Mesenteric fat pad (tissue), 1 donor: ENCODE data around the gene TAPBP. TPM values are rescaled to one million over a fixed set of nuclear protein-coding genes. Genes with fewer than 3 reads are reported as not detected.
A peak's percentile ranks its signal among the peaks of the same experiment; 100 is the strongest.

Source experiments
- DNase-seq: peaks from one replicate; pipeline ENCODE4 v3.0.0-alpha.2; 2020; ENCODE audit warnings: low spot score
- total RNA-seq: library from RNA; stranded (reverse); fragmentation: NEBNext Ultra II Directional; extraction: Animal tissue kit (Norgen Biotek cat#: 25700); gene quantifications from one replicate; pipeline ENCODE4 v1.2.1, GENCODE V29; 2021
- donor health status: DM: yes; HTN: yes; CAD: no.

TAPBP gene
- total RNA-seq, 1 donor from 2014 or later, result 77.9 TPM

DNA sequence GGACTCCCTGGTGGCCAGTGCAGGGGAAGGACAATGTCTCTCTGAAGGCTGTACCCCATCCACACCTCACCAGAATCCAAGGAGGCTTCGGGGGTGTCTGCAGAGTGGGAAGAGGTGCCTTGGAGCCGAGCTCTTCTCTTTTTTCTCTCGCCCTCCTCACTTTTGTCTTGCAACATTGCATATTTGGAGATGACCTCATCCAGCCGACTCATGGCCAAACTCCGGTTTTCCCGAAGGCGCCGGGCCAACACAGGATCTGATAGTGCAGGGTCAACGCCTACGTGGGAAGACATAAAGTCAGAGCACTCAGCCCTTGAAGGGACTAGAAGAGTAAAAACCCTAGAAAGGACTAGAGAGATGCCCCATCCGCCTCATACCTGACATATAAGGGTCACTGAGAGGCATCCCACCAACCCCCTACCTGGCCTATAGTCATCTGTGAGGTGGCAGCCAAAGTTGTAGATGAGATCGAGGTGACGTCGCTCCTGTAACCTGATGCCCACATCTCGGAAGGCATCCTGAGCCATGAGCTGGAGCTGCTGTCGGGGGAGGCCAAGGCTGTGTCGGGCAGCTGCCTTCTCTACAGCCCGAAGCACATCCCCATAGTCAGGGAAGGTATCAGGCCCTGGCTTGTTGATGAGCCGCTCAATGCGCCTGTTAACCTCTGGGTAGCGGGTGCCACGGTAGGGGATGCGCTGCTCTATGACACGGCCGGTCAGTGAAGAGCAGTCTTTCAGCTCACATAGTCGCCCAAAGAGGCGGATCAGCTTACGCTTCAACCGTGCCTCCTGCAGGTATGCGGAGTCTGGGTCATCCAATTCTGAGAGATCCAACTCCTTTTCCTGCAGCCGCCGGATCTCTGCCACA lies 6.7 kb upstream of the TAPBP start:
- DNase-seq, result no peak

DNA sequence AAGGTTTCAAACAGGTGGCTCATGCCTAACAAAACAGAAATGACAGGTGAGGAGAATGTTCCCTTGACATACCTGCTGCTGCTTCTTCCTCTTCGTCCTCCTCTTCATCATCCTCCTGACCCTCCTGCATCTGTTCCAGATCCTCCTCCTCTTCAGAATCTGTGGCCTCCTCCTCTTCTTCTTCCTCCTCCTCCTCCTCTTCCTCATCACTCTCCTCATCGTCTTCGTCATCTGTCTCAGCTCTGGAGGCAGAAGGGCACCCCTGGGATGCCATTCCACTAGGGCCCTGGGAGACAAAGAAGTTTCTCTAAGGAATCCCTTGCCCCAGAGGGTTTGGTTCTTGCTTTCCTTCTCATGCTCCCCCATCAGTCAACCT lies 6.0 kb upstream of the TAPBP start:
- DNase-seq, result no peak

DNA sequence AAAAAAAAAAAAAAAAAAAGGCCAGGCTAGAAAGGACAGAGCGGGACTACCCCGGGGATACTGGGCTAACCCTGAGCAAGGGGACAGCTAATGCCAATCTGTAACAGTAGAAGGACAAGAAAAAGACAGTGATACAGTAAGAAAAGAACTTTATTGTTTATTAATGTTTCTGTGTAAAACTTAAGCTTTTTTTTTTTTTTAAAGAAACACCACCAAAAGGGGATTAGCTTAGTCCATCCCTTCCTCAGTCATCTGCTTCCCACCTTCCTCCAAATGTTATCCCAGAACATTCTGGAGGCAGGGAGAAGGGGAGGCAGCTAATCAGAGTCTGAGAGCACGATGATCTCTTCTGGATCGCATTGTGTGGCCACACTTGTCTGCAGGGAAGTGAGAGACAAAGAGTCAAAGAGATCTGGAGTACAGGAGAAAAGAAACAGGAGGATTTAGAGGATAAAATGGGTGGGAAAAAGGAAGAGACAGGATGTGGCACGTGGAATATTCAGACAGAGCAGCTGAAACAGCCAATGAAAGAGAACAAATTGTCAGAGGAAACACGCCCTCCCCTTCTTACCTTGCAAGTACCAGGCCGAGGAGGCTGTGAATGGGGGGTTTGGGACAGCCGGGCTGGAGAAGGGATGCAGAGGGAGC lies 4.7 kb upstream of the TAPBP start:
- no peak for DNase-seq

DNA sequence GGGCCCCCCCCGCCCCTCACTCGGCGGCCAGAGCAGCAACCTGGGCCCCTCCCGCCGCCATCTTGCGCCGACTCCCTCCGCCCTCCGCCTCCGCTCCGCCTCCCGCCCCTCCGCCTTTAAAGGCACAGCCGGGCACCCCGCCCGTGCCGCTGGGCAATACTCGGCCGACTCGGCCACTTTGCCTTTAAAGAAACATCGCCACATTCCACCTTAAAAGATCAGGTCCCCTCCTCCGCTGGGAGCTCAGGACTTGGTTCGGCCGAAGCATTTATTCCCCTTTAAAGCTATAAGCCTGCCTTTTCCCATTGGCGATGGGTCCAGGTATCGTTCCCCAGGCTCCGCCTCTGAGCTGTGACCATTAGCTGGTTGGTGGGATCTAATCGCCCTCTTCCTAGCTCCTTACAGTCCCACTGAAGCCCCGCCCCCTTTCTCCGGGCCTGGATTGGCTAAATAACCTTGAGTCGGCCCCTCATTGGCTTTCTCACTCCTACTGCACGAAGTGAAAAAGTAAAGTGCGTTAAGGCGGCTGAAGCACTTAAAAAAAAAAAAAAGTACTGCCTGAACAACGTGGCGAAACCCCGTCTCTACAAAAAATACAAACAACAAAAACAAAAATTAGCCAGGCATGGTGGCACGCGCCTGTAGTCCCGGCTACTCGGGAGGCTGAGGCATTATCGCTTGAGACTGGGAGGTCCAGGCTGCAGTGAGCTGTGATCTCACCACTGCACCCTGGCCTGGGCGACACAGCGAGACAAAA lies 4.0 kb upstream of the TAPBP start, which contains the start of gene ZBTB22:
ZBTB22 (minus strand) TSS at position 76 of the 757 bp plus-strand sequence. CDS start 828 bp downstream, outside the sequence.
- DNase-seq, result peak; percentile 97

DNA sequence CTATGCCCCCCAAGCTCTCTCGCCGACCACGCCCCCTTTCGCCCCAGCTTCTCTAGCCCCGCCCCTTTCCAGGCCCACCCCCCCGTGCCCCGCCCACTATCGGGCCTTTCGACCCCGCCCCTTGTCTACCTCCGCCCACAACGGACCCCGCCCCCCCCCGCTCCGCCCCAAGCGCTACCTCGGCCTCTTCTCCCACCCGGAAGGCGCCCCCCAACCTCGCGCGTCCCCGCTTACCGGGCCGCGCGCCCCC lies 3.5 kb upstream of the TAPBP start:
- DNase-seq, result no peak

DNA sequence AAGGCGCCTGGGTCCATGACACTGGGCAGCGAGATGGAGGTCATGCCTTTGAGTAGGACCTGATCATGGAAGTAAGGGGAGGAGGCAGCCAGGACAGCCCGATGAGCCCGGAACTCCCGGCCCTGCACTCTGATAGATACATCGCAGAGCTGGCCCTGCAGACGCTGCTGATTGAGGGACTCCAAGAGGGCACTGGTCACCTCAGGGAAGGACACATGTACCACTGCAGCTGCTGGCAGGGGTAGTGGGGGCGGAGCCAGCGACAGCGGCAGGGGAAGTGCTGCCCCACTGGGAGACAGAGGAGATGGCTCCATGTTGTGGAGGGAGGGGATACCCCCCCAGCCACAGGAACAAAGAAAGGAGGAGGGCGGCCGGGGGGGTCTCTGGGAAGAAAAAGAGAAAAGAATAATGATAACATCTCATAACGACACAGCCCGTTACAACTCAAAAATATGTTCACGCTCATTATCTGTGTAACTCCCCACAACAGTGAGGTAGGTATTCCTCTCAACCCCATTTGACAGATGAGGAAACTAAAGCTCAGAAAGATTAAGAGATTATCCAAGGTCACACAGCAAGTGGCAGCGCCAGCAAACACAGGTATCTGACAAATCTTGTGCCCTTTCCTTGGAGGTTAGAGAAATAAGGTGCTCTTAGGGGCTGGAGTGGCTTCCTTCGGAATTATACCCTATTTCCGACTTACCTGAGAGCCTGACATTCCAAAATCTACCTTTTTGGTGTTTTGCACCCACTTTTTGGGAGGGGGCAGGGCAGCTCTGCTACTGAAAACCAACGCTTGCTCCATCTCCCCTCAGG lies 2.9 kb upstream of the TAPBP start:
- no peak for DNase-seq

DNA sequence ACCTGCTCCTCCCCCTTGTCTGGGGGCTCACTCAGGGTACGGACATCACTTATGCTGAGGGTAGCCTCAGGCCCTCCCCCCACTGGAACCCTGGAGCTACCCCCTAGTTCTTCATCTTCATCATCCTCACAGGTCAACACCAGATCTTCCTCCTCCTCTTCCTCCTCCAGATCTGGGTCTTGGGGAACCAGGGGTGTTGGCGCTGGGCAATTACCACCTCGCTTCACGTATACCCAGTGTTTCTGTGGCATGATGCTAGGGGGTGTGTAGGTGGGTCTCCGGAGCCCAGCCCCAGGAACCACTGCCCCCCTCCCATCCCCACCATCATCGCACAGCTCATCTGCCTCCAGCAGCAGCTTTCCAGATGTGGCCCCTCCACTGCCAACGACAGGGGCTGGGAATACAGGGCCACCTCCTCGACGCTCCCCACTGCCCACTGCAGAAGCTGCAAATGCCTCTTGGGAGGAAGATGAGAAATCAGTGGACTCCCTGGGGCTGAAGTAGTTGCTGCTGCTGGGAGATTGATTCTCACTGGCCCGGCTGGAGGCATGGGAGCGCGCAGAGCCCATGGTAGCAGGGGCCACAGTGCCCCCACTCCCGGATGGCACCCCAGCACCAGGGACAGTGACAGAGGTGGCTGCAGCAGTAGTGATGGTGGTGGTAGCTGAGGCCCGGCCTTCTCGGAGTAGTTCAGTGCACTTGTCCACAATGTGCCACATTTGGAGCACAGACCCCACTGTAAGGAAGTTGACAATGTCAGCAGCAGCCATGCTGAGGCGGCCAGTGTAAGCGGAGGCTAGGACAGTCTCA lies 2.1 kb upstream of the TAPBP start:
- DNase-seq, result no peak

DNA sequence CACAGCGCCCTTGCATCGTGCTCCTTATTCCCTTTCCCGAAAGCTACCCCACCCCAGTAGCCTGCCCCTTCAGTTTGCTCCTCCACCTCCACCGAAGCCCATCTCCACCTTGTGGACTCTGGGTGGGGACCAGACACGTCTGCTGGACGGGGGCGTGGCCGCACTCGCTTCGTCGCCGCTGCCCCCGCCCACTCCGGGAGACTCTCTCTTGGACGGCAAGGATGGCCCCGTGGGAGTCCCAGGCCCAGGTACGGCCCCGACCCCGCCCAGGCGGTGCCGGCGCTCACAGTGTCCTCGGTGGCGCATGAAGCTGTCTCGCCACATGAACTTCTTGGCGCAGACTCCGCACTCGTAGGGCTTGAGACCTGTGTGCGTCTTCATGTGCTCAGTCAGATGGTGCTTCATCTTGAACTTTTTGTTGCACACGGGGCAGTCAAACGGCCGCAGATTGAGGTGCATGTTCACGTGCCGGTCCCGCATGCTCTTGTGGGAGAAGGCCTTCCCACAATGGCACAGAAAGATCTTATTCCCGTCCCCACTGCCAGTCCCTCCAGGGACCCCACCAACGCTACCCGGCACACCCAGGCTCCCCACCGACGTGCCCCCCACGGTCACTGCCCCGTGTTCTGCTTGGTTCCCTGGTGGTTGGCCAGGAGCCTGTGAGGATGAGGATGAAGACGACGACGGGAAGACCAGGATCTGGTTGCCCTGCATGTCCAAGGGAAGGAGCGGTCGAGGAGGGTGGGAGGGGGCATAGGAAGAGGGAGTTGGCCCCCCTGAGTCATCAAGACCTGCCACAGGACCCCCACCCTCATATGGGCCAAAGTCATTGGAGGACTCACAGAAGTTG lies 1.3 kb upstream of the TAPBP start:
- no peak for DNase-seq

DNA sequence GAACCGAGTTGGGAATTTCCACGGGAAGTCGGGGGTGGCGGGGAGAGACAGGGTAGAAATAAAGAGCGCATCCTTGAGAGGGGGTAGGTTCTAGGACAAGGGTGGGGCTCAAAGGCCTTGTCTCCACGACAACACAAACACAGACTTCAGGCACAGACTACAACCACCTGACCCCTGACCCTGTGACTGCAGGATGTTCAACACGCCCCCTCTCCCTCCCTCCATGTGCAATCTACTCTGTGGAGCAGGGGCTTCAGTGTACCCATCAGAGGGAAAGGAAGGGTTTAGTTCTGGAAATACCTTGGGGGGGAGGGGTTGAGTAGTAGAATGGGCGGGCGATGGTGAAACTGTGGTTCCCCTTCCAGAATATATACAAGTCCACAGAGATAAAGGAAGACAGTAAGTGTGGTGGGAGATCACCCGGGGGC lies 651 bp upstream of the TAPBP start:
- DNase-seq, result no peak

DNA sequence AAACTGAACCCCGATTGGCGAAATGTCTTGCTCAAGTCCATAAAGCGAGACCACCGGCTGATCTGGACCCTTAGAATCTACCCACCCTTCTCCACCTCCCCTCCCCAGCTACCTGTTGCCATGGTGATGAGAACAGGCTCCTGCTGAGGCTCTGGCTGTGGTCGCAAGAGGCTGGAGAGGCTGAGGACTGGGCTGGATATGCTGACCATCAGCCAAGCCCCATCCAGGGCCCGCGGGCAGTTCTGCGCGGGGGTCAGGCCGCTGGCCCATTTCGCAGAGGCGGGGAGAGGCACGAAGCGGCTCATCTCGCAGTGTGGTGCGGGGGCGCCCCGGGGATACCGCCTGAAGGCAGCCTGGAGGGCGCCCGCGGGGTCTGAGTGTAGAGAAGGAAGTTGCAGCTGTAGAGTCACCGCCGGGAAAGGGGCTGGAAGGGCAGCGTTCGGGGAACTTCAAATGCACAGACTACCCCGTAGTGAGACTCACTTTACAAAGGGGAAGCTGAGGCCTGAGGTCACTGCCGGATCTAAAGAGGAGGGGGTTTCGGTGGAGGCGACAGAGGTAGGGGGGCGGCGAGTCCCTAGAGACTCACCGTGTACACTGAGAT lies 671 bp downstream of the TAPBP start:
- no peak for DNase-seq

DNA sequence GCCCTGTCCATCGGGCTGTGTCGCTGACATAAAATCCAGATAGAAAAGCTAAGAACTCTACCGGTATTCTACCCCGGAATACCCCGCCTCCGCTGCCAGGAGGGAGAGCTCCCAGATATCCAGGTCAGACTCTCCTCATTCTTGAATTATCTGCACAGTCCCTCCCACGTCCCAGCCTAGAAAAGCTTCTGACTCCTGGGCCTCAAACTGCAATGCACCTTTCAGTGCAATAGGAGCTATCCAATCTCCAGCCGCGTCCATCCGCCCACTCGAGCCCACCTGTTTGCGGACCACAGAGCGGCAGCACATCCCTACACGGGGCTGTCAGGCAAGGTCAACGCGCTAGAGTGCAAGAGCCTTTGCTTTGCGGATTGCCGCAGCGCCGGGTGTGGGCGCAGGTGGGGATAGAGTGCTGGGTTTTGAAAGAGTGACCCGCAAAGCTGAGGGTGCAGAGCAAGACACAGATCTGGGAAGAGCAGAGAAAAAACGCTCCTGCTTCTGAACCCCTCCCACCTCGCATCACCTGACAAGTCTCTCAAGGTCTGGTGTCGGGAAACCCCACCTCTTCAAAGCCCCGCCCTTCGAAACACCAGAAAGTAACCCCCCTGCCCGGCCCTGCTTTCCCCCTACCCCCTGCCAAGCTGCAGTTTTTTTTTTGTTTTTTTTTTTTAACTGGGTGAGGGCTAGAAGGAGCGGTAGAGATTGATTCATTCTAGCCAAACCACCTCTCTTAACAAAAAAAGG lies 1.3 kb downstream of the TAPBP start:
- no peak for DNase-seq

DNA sequence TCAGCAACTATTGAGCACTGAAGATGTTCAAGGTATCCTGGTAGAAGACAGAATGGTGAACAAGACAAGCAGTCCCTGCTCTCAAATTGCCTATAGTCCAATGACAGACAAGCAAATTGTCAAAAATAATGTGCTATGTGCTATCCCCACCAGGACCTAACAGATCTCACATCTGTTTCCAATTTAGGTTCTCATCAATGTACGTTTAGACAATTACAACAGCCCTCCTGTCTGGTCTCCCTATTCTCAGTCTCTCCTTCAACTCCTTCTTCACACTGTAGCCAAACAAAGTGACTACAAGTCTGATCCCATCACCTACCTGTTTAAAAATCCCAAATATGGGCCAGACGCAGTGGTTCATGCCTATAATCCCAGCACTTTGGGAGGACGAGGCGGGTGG lies 7.5 kb downstream of the TAPBP start:
- no peak for DNase-seq

DNA sequence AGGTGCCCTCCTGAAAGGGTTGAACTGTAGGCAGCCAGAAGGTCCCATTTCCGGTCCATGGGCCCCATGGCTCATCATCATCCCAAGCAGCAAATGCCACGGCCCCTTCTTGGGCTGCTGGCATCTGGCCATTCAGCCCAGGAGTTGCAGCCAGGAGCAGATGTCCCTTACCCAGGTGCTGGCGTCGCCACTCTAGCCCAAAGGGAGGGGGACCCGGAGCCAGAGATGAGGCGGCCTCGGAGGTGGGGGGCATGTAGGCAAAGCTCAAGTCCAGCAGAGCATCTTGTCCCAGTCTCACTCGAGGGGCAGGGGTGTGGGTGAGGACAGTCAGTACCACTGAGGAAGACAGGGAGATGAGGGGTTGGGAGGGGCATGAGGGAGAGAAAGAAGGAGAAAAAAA lies 8.8 kb downstream of the TAPBP start:
- no peak for DNase-seq

DNA sequence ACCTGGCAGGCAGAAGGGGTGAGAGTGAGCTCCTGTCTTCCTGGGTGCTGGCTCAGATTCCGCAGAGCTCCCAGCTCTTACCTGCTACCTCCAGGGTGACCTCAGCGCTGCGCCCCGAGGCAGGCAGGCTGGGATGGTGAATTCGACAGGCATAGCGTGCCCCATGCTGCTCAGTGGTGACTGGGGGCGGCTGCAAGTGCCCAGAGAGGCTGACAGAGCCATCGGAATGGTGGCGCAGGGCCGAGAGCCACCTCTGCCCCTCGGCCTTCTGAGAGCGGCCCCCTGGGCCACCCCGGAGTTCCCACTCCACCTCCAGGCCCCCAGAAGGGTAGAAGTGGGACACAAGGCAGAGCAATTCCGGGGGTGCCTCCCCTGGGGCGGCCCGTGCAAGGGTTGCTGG lies 9.7 kb downstream of the TAPBP start:
- DNase-seq, result no peak

DNA sequence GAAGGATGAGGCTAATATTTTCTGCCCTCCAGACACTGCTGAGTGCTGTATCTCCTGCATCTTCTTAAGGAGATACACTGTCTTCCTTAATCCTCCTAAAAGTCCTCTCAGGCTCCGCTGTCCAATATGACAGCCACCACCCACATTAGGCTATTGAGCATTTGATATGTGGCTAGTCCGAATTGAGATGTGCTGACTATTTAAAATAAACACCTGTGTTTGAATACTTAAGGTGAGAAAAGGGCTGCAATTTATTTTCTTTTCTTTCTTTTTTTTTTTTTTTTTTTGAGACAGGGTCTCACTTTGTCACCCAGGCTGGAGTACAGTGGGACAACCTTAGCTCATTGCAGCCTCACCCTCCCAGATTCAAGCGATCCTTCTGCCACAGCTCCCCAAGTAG lies 12.0 kb downstream of the TAPBP start:
- no peak for DNase-seq

DNA sequence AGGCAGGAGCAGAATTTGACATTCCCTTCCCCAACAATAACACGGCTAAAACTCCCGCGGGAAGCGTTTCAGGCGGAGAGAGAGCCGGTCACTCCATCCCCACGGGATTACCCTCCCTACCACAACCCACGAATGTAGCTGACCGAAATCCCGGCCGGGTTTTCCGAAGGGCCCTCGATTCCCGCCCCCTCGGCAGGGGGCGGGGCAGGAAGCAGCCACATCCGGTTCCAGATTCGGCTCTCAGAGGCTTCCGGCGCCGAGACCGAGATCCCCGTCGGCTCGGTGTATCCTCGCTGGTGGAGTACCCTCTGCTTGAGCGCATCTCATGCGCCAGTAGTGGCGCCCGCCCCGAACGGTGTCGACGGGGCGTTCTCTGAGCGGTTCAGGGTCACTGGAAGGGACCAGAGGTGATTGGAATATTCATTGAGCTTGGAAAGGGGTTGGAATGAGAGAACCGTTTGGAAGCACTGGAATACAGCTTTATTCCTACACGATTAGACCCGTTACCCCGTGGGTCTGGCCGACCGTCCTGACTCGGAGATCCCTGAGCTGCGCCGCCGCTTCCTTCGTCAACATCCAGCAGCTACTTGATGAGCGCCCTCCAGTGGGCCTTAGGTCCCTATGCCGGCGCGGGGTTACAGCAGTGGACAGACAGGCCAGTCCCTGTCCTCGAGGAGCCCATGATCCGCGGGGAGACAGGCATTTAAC lies 14.5 kb downstream of the TAPBP start:
- peak; percentile 97 for DNase-seq

DNA sequence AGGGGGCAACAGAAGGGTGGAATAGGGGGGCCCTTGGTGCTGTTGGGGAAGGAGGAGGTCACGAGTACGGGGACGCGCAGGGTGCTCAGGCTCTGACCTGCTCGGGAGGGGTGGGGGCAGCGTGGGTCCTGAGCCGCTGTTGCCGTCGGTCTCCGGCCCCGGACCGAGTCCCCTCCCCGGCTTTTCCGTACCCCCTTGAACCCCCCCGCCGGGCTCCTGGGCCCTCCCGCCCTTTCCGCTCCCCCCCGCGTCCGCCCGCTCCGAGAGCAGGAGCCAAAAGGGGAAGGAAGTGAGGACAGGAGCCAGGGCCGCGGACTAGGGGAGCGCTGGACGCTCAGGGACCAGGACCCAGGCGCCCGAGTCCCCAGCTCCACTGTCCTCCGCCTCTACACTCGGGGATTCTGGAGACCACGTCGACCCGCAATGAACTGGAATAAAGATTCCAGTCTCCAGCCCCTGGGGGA lies 15.1 kb downstream of the TAPBP start, which contains the start of gene RGL2:
RGL2 (minus strand) TSS at position 170 of the 464 bp plus-strand sequence. CDS start 332 bp downstream, outside the sequence.
- peak; percentile 95 for DNase-seq
